ENCODE measurements around the gene TMEM238. TPM values are rescaled to one million over a fixed set of nuclear protein-coding genes. Genes with fewer than 3 reads are reported as not detected.
A peak's percentile ranks its signal among the peaks of the same experiment; 100 is the strongest.

Gene TMEM238
- total and polyA plus RNA-seq, 4 experiments from 2014 or later, result 2.4 to 9.9 (median 9.6) TPM; not detected in 1

- Mint-ChIP-seq H3K9me3 (no peaks in the 10 kb centered on the region), H3K27me3 (no peaks in the 10 kb centered on the region), H3K27ac (peak overlapping the region in 1 of 7 donors; percentile 24), H3K4me3 (no peak overlapping the region), H3K4me1 (peaks cover 2 to 15% (median 9%) of the 10 kb centered on the region in 4 donors), H3K36me3 (peaks cover 4 to 7% of the 10 kb centered on the region in 2 donors)
- intact Hi-C loops (cut with micrococcal nuclease), result no loop called here
- POLR2A ChIA-PET (ENCODE audit: partially characterized antibody), result no interaction called here
- Histone ChIP-seq H3K4me1 (ENCODE audit: insufficient read depth, low read length) (peaks cover 15% of the 10 kb centered on the region), H3K9me3 (ENCODE audit: control insufficient read depth in 1 of 2, low read length in 2 of 2) (no peaks in the 10 kb centered on the region), H3K27me3 (ENCODE audit: insufficient read depth, low read length) (no peaks in the 10 kb centered on the region), H3K27ac (ENCODE audit: low read depth, low read length) (no peak overlapping the region), H3K36me3 (ENCODE audit: insufficient read depth, low read length) (peaks cover 3% of the 10 kb centered on the region), H3K4me3 (ENCODE audit: low read length in 2 of 2) (no peak overlapping the region)
- CTCF ChIA-PET (ENCODE audit: partially characterized antibody), result no interaction called here
- no peak for DNase-seq
Measured at GRCh38 chr19:55345101-55345817, 38.8 kb downstream of the TMEM238 start.

- Histone ChIP-seq H3K27me3 (ENCODE audit: insufficient read depth, low read length) (no peaks in the 10 kb centered on the region), H3K4me3 (ENCODE audit: low read length in 2 of 2) (no peak overlapping the region), H3K9me3 (ENCODE audit: control insufficient read depth in 1 of 2, low read length in 2 of 2) (no peaks in the 10 kb centered on the region), H3K4me1 (ENCODE audit: insufficient read depth, low read length) (peaks cover 17% of the 10 kb centered on the region), H3K36me3 (ENCODE audit: insufficient read depth, low read length) (peaks cover 3% of the 10 kb centered on the region), H3K27ac (ENCODE audit: low read depth, low read length) (no peak overlapping the region)
- no peak overlapping the region for H3K4me3 Mint-ChIP-seq
- H3K27me3 Mint-ChIP-seq, result peaks cover 0 to 2% of the 10 kb centered on the region in 2 donors
- H3K36me3 Mint-ChIP-seq, result peaks cover 4 to 10% of the 10 kb centered on the region in 2 donors
- no peak for DNase-seq
- H3K27ac Mint-ChIP-seq, result no peak overlapping the region
- H3K4me1 Mint-ChIP-seq, result peaks cover 4 to 22% (median 12%) of the 10 kb centered on the region in 4 donors
- ChIA-PET CTCF (ENCODE audit: partially characterized antibody) (no interaction called here), POLR2A (ENCODE audit: partially characterized antibody) (no interaction called here)
- no peaks in the 10 kb centered on the region for H3K9me3 Mint-ChIP-seq
- intact Hi-C loops (cut with micrococcal nuclease), result no loop called here
Measured at GRCh38 chr19:55344444-55344843, 39.6 kb downstream of the TMEM238 start.

- no peak for DNase-seq
- Histone ChIP-seq H3K27me3 (ENCODE audit: insufficient read depth, low read length) (no peaks in the 10 kb centered on the region), H3K9me3 (ENCODE audit: control insufficient read depth in 1 of 2, low read length in 2 of 2) (no peaks in the 10 kb centered on the region), H3K4me1 (ENCODE audit: insufficient read depth, low read length) (peaks cover 24% of the 10 kb centered on the region), H3K4me3 (ENCODE audit: low read length in 2 of 2) (no peak overlapping the region), H3K27ac (ENCODE audit: low read depth, low read length) (no peak overlapping the region), H3K36me3 (ENCODE audit: insufficient read depth, low read length) (peaks cover 3% of the 10 kb centered on the region)
- CTCF ChIA-PET (ENCODE audit: partially characterized antibody), result interaction anchor here (1.1 kb wide), 1 partner anchor 40 kb away, joined by 3 read pairs; no protein-coding TSS in a partner anchor
- H3K36me3 Mint-ChIP-seq, result peaks cover 4 to 16% of the 10 kb centered on the region in 2 donors
- peaks cover 9 to 35% (median 18%) of the 10 kb centered on the region in 4 donors for H3K4me1 Mint-ChIP-seq
- peak overlapping the region in 7 of 8 donors; percentile 30 to 67 (median 64) for H3K4me3 Mint-ChIP-seq
- peak overlapping the region in 6 of 7 donors; percentile 76 to 97 (median 82) for H3K27ac Mint-ChIP-seq
- intact Hi-C loops (cut with micrococcal nuclease), result no loop called here
- peaks cover 0 to 5% (median 0%) of the 10 kb centered on the region in 8 donors for H3K9me3 Mint-ChIP-seq
- H3K27me3 Mint-ChIP-seq, result peaks cover 1 to 11% of the 10 kb centered on the region in 2 donors
- POLR2A ChIA-PET (ENCODE audit: partially characterized antibody), result interaction anchor here (0.8 to 1.8 kb wide), 3 partner anchors 41 to 83 kb away, joined by 3 to 5 read pairs (median 5); partner anchors contain the start of gene PPP6R1
Measured at GRCh38 chr19:55341595-55342531, 42.2 kb downstream of the TMEM238 start.

GRCh38 chr19:55341171-55341588, 42.9 kb downstream of the TMEM238 start:
- Mint-ChIP-seq H3K4me3 (peak overlapping the region; percentile 74 to 87 (median 80)), H3K27ac (peak overlapping the region; percentile 76 to 97 (median 92)), H3K9me3 (peaks cover 0 to 5% (median 0%) of the 10 kb centered on the region in 8 donors), H3K36me3 (peaks cover 4 to 16% of the 10 kb centered on the region in 2 donors), H3K4me1 (peaks cover 9 to 35% (median 18%) of the 10 kb centered on the region in 4 donors), H3K27me3 (peaks cover 1 to 12% of the 10 kb centered on the region in 2 donors)
- peaks cover 24% of the 10 kb centered on the region for H3K4me1 ChIP-seq (ENCODE audit: insufficient read depth, low read length)
- peak overlapping the region; percentile 82 for H3K27ac ChIP-seq (ENCODE audit: low read depth, low read length)
- no peaks in the 10 kb centered on the region for H3K9me3 ChIP-seq (ENCODE audit: control insufficient read depth in 1 of 2, low read length in 2 of 2)
- H3K4me3 ChIP-seq (ENCODE audit: low read length in 2 of 2), result peak overlapping the region in 1 of 2 donors; percentile 67
- POLR2A ChIA-PET (ENCODE audit: partially characterized antibody), result interaction anchor here (0.8 to 1.8 kb wide), 5 partner anchors 40 to 82 kb away, joined by 3 to 5 read pairs (median 5); partner anchors contain the start of genes PPP6R1 and TMEM238
- CTCF ChIA-PET (ENCODE audit: partially characterized antibody), result interaction anchor here (1.1 kb wide), 1 partner anchor 40 kb away, joined by 3 read pairs; no protein-coding TSS in a partner anchor
- no peaks in the 10 kb centered on the region for H3K27me3 ChIP-seq (ENCODE audit: insufficient read depth, low read length)
- intact Hi-C loops (cut with micrococcal nuclease), result no loop called here
- H3K36me3 ChIP-seq (ENCODE audit: insufficient read depth, low read length), result peaks cover 3% of the 10 kb centered on the region
- peak; percentile 15 to 56 (median 24) for DNase-seq

GRCh38 chr19:55340784-55341147, 43.3 kb downstream of the TMEM238 start:
- Histone ChIP-seq H3K27ac (ENCODE audit: low read depth, low read length) (peak overlapping the region; percentile 82), H3K9me3 (ENCODE audit: control insufficient read depth in 1 of 2, low read length in 2 of 2) (no peaks in the 10 kb centered on the region), H3K4me3 (ENCODE audit: low read length in 2 of 2) (peak overlapping the region; percentile 3 to 67), H3K27me3 (ENCODE audit: insufficient read depth, low read length) (no peaks in the 10 kb centered on the region), H3K4me1 (ENCODE audit: insufficient read depth, low read length) (peaks cover 24% of the 10 kb centered on the region), H3K36me3 (ENCODE audit: insufficient read depth, low read length) (peaks cover 3% of the 10 kb centered on the region)
- peak in 2 of 5 donors; percentile 14 to 26 for DNase-seq
- peak overlapping the region; percentile 74 to 87 (median 80) for H3K4me3 Mint-ChIP-seq
- peaks cover 0 to 5% (median 0%) of the 10 kb centered on the region in 8 donors for H3K9me3 Mint-ChIP-seq
- intact Hi-C loops (cut with micrococcal nuclease), result no loop called here
- peak overlapping the region; percentile 76 to 97 (median 92) for H3K27ac Mint-ChIP-seq
- H3K36me3 Mint-ChIP-seq, result peaks cover 4 to 16% of the 10 kb centered on the region in 2 donors
- ChIA-PET POLR2A (ENCODE audit: partially characterized antibody) (interaction anchor here (0.8 to 1.8 kb wide), 3 partner anchors 39 to 82 kb away, joined by 3 to 5 read pairs (median 5); partner anchors contain the start of genes PPP6R1 and TMEM238), CTCF (ENCODE audit: partially characterized antibody) (interaction anchor here (1.1 kb wide), 1 partner anchor 39 kb away, joined by 3 read pairs; no protein-coding TSS in a partner anchor)
- H3K27me3 Mint-ChIP-seq, result peaks cover 1 to 12% of the 10 kb centered on the region in 2 donors
- H3K4me1 Mint-ChIP-seq, result peaks cover 9 to 35% (median 18%) of the 10 kb centered on the region in 4 donors

- Histone ChIP-seq H3K27me3 (ENCODE audit: insufficient read depth, low read length) (no peaks in the 10 kb centered on the region), H3K27ac (ENCODE audit: low read depth, low read length) (peak overlapping the region; percentile 82), H3K36me3 (ENCODE audit: insufficient read depth, low read length) (peaks cover 3% of the 10 kb centered on the region), H3K9me3 (ENCODE audit: control insufficient read depth in 1 of 2, low read length in 2 of 2) (no peaks in the 10 kb centered on the region), H3K4me3 (ENCODE audit: low read length in 2 of 2) (peak overlapping the region; percentile 66 to 67), H3K4me1 (ENCODE audit: insufficient read depth, low read length) (peaks cover 24% of the 10 kb centered on the region)
- H3K36me3 Mint-ChIP-seq, result peaks cover 4 to 12% of the 10 kb centered on the region in 2 donors
- DNase-seq, result peak in 1 of 5 donors; percentile 57
- H3K4me1 Mint-ChIP-seq, result peaks cover 9 to 35% (median 18%) of the 10 kb centered on the region in 4 donors
- ChIA-PET CTCF (ENCODE audit: partially characterized antibody) (interaction anchor here (1.0 to 2.6 kb wide), 8 partner anchors 9 to 136 kb away, joined by 3 to 30 read pairs (median 6); partner anchors contain the start of genes HSPBP1, TMEM238 and ZNF628), POLR2A (ENCODE audit: partially characterized antibody) (interaction anchor here (0.5 to 4.1 kb wide), 33 partner anchors 8 to 891 kb away, joined by 3 to 94 read pairs (median 7); partner anchors contain the start of genes COX6B2, FIZ1, HSPBP1 and ISOC2)
- peaks cover 0 to 5% (median 0%) of the 10 kb centered on the region in 8 donors for H3K9me3 Mint-ChIP-seq
- peak overlapping the region; percentile 97 to 100 (median 99) for H3K27ac Mint-ChIP-seq
- H3K27me3 Mint-ChIP-seq, result peaks cover 1 to 12% of the 10 kb centered on the region in 2 donors
- intact Hi-C loops (cut with micrococcal nuclease), result loop anchor here (1.0 kb wide), 10 partner anchors 14 to 313 kb away; partner anchors contain the start of genes COX6B2, HSPBP1, PPP1R12C and PPP6R1
- H3K4me3 Mint-ChIP-seq, result peak overlapping the region; percentile 90 to 96 (median 93)
Measured at GRCh38 chr19:55339889-55340783, 44.0 kb downstream of the TMEM238 start.

Data from CD4-positive, alpha-beta memory T cell (primary cell).